Stimulated activated CD4-positive, alpha-beta T cell treated with anti-CD3 and anti-CD28 coated beads, Interleukin-1b, Interleukin-23, amount 100 ng/mL, for 48 hours (primary cell): ENCODE data around the gene ZNF335.
"Not testable (repeated sequence)": the region's sequence is repeated elsewhere in the genome, so short reads cannot be mapped to it uniquely, and the experiment has no call there.

ENCODE experiments used
- DNase-seq: peaks from one replicate; pipeline ENCODE4 v3.0.0-alpha.2; 2020

Gene ZNF335

GRCh38 chr20:46002008-46002407 is 30.0 kb upstream of the ZNF335 start:
- no peak for DNase-seq

GRCh38 chr20:46001498-46001897 is 29.5 kb upstream of the ZNF335 start:
- DNase-seq: no peak

- no peak for DNase-seq
Observed at GRCh38 chr20:46000262-46000996, 28.4 kb upstream of the ZNF335 start.

GRCh38 chr20:45999557-46000261 is 27.7 kb upstream of the ZNF335 start:
- no peak for DNase-seq

GRCh38 chr20:45998761-45999160 is 26.8 kb upstream of the ZNF335 start:
- DNase-seq: peak; percentile 30

- DNase-seq: no peak
Observed at GRCh38 chr20:45998337-45998736, 26.3 kb upstream of the ZNF335 start.

- DNase-seq: no peak
Observed at GRCh38 chr20:45997187-45997586, 25.2 kb upstream of the ZNF335 start.

GRCh38 chr20:45995495-45996097 is 23.6 kb upstream of the ZNF335 start:
- DNase-seq: not testable (repeated sequence)

GRCh38 chr20:45994761-45995493 is 22.9 kb upstream of the ZNF335 start:
- DNase-seq: no peak

- DNase-seq: no peak
Observed at GRCh38 chr20:45993197-45993951, 21.4 kb upstream of the ZNF335 start.

- no peak for DNase-seq
Observed at GRCh38 chr20:45991616-45992015, 19.6 kb upstream of the ZNF335 start.

- not testable (repeated sequence) for DNase-seq
Observed at GRCh38 chr20:45988830-45989229, 16.8 kb upstream of the ZNF335 start.

GRCh38 chr20:45987108-45987780 is 15.2 kb upstream of the ZNF335 start:
- peak; percentile 77 for DNase-seq

GRCh38 chr20:45985573-45985972 is 13.6 kb upstream of the ZNF335 start:
- no peak for DNase-seq

GRCh38 chr20:45983279-45983743 is 11.3 kb upstream of the ZNF335 start:
- no peak for DNase-seq

- DNase-seq: no peak
Observed at GRCh38 chr20:45981261-45981660, 9.3 kb upstream of the ZNF335 start.

- DNase-seq: no peak
Observed at GRCh38 chr20:45976086-45976485, 4.1 kb upstream of the ZNF335 start.

GRCh38 chr20:45975686-45976085 is 3.7 kb upstream of the ZNF335 start:
- DNase-seq: no peak

GRCh38 chr20:45974896-45975565 is 3.0 kb upstream of the ZNF335 start:
- no peak for DNase-seq

- no peak for DNase-seq
Observed at GRCh38 chr20:45972500-45973183, 639 bp upstream of the ZNF335 start.

GRCh38 chr20:45971425-45971674 is 653 bp downstream of the ZNF335 start:
- DNase-seq: no peak
